ENCODE measurements around the gene SYCN. TPM values are rescaled to one million over a fixed set of nuclear protein-coding genes. Genes with fewer than 3 reads are reported as not detected.
"Not testable (repeated sequence)": the region's sequence is repeated elsewhere in the genome, so short reads cannot be mapped to it uniquely, and the experiment has no call there.

The SYCN gene
- total and polyA plus RNA-seq, 8 donors: not detected

DNA sequence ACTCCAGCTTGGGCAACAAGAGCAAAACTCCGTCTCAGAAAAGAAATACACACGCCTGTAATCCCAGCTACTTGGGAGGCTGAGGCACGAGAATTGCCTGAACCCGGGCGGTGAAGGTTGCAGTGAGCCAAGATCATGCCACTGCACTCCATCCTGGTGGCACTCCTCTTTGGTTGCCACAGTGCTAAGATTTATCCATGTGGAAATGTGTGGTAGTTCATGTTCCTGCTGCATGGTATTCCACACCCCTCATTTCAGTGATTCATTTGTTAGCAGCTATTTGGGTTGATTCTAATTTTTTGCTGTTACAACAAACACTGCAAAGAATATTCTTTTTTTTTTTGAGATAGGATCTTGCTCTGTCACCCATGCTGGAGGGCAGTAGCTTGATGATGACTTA, 28.6 kb upstream of the SYCN start:
- no peak overlapping the region for H3K27ac ChIP-seq
- DNase-seq (no peak), ATAC-seq (no peak)
- intact Hi-C loops (cut with DNase I): no loop called here
- H3K27me3 ChIP-seq: peaks cover 0 to 18% of the 10 kb centered on the region in 2 donors
- H3K9me3 ChIP-seq: no peaks in the 10 kb centered on the region
- no peaks in the 10 kb centered on the region for H3K36me3 ChIP-seq
- TF ChIP-seq, protein P1, sequence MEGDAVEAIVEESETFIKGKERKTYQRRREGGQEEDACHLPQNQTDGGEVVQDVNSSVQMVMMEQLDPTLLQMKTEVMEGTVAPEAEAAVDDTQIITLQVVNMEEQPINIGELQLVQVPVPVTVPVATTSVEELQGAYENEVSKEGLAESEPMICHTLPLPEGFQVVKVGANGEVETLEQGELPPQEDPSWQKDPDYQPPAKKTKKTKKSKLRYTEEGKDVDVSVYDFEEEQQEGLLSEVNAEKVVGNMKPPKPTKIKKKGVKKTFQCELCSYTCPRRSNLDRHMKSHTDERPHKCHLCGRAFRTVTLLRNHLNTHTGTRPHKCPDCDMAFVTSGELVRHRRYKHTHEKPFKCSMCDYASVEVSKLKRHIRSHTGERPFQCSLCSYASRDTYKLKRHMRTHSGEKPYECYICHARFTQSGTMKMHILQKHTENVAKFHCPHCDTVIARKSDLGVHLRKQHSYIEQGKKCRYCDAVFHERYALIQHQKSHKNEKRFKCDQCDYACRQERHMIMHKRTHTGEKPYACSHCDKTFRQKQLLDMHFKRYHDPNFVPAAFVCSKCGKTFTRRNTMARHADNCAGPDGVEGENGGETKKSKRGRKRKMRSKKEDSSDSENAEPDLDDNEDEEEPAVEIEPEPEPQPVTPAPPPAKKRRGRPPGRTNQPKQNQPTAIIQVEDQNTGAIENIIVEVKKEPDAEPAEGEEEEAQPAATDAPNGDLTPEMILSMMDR (IDR thresholded peaks at IDR 0.05): no peak
- no peak overlapping the region for H3K4me3 ChIP-seq
- H3K4me1 ChIP-seq: peaks cover 0 to 3% of the 10 kb centered on the region in 2 donors

DNA sequence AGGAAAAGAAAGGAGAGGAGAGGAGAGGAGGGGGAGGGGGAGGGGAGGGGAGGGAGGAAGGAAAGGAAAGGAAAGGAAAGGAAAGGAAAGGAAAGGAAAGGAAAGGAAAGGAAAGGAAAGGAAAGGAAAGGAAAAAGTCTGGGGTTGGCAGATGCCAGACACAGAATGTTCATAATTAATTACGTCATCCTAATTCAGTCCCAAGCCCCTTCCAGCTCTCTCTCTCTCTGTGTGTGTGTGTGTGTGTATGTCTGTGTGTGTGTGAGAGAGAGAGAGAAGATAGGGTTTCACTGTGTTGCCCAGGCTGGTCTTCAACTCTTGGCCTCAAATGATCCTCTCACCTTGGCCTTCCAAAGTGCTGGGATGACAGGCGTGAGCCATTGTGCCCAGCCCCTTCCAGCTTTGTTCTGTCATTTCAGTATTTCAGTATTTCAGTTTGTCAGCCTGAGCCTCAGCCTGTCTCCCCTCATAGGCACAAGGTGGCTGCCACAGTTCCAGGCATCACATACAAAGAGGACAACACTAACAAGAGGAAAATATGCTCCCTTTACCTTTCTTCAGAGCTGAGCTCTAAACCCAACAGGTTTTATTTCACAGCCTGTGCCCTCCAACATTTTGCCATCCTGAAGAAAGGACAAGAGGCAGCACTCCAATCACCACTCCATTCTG, 26.2 kb upstream of the SYCN start:
- peaks cover 0 to 19% of the 10 kb centered on the region in 2 donors for H3K27me3 ChIP-seq
- no peaks in the 10 kb centered on the region for H3K9me3 ChIP-seq
- no peaks in the 10 kb centered on the region for H3K36me3 ChIP-seq
- no peaks in the 10 kb centered on the region for H3K4me1 ChIP-seq
- intact Hi-C loops (cut with DNase I): no loop called here
- H3K27ac ChIP-seq: no peak overlapping the region
- no peak overlapping the region for H3K4me3 ChIP-seq
- no peak for DNase-seq
- TF ChIP-seq, protein P1 (IDR thresholded peaks at IDR 0.05): no peak
- ATAC-seq: no peak

DNA sequence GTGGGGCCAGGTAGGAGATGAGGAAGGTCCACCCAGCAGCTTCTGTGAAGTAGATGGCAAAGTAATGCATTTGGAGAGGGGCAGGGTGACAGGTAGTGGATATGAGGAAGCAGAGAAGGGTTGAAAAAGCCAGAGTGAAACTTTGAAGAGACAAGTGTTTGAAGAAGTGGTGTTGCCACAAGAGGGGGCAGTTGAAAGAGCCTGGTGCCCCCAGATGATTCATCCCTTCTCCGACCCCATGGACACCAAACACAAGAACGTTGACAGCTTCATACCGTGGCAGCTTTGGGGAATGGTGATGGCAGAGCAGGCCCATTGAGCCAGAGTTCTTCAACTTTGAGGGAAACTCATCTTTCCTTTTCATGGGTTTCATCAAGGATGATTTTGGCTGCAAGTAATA, 20.8 kb upstream of the SYCN start:
- Histone ChIP-seq H3K4me3 (no peak overlapping the region), H3K4me1 (no peaks in the 10 kb centered on the region), H3K9me3 (no peaks in the 10 kb centered on the region), H3K36me3 (no peaks in the 10 kb centered on the region), H3K27me3 (peaks cover 0 to 39% of the 10 kb centered on the region in 2 donors), H3K27ac (no peak overlapping the region)
- TF ChIP-seq, protein P1 (IDR thresholded peaks at IDR 0.05): no peak
- ATAC-seq (no peak), DNase-seq (no peak)
- intact Hi-C loops (cut with DNase I): no loop called here

DNA sequence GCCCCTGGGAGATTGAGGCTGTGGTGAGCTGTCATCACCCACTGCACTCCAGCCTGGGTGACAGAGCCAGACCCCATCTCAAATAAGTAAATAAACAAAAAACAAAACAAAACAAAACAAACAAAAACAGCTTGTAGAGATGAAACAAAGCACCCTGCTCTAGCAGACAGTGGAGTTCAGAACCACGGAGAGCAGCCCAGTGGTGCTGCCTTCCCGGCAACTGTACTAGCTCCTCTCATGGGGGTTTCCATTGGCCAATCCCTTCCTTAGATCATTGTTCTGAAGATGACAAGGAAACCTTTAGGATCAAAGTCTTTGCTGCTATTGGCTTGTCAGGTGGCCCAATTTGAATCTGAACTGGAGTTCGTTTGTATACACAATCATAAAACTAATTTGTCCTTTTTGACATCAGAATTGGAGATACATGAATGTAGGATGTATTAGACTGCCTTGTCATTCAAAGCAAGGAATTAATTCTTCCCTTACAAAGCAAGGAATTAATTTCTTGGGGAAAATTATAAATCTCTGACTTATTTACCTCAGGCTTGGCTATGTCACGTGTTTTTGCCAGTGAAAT, 19.7 kb upstream of the SYCN start:
- ATAC-seq: no peak
- peak in 1 of 4 donors; percentile 23 for DNase-seq
- Histone ChIP-seq H3K36me3 (no peaks in the 10 kb centered on the region), H3K27me3 (peaks cover 0 to 43% of the 10 kb centered on the region in 2 donors), H3K27ac (no peak overlapping the region), H3K9me3 (no peaks in the 10 kb centered on the region), H3K4me1 (no peaks in the 10 kb centered on the region), H3K4me3 (no peak overlapping the region)
- intact Hi-C loops (cut with DNase I): no loop called here
- TF ChIP-seq, protein P1 (IDR thresholded peaks at IDR 0.05): no peak

DNA sequence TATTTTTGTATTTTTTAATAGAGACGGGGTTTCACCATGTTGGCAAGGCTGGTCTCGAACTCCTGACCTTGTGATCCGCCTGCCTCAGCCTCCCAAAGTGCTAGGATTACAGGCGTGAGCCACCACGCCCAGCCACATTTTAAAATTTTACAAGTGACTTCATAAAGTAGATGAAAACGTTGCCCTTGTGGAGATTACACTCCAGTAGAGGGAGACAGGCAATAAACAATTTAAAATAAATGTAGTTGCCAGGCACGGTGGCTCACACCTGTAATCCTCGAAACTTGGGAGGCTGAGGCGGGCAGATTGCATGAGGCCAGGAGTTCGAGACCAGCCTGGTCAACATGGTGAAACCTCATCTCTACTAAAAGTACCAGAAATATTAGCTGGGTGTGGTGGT, 15.0 kb upstream of the SYCN start:
- H3K4me3 ChIP-seq; intact Hi-C loops (cut with DNase I); H3K27ac ChIP-seq; DNase-seq; ATAC-seq; H3K36me3 ChIP-seq; H3K9me3 ChIP-seq; H3K4me1 ChIP-seq: not testable (repeated sequence)
- H3K27me3 ChIP-seq: peaks cover 0 to 24% of the 10 kb centered on the region in 2 donors

Measured in left lung (tissue), 10 donors.